Measurements from ENCODE around the gene ZNF813.

The ZNF813 gene

DNA sequence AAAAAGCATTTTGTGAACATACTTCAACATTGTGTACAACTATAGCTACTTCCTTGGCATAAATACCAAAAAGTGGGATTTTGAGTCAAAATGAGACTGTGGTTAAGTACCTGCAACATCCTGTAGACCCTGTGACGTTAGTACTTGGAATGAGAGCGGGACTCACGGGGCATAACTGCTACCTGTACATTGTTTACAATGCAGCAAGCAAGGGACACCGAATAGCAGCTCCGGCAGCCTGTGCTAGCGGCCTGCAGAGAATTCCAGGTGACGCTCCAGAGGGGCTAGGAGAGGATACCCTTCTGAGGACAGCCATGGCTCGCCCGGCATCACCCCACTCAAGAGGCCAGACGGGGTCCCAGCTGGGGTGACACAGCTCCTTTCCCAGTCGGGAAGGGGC is 69.6 kb downstream of the ZNF813 start:
- no peaks in the 10 kb centered on the region for H3K4me1 ChIP-seq (ENCODE audit: control insufficient read depth, low read depth, low read length)
- no peaks in the 10 kb centered on the region for H3K79me1 ChIP-seq (ENCODE audit: low read length)
- H3K56ac ChIP-seq (ENCODE audit: low read length) = peak overlapping the region; percentile 47
- H3K36me3 ChIP-seq (ENCODE audit: control insufficient read depth, insufficient read depth, low read length) = peaks cover 6% of the 10 kb centered on the region
- no peak overlapping the region for H4K5ac ChIP-seq (ENCODE audit: low read length)
- no peak overlapping the region for H3K4me3 ChIP-seq (ENCODE audit: low read length)
- no peak overlapping the region for H3K4ac ChIP-seq (ENCODE audit: low read depth, low read length)
- H2BK15ac ChIP-seq (replicated peaks; ENCODE audit: low read depth) = no peak overlapping the region
- no peak overlapping the region for H3K23ac ChIP-seq (ENCODE audit: low read length)
- no peak overlapping the region for H4K8ac ChIP-seq (ENCODE audit: low read depth, low read length)
- H3K79me2 ChIP-seq (ENCODE audit: control insufficient read depth, insufficient read depth, low read length) = no peaks in the 10 kb centered on the region
- H3K4me2 ChIP-seq (ENCODE audit: low read length) = no peak overlapping the region
- WGBS (ENCODE audit: extremely low coverage, insufficient coverage, low lambda C conversion rate) = no CpG with 5 or more reads among the region's 11 CpGs
- peak overlapping the region; percentile 17 for H3K9ac ChIP-seq (ENCODE audit: low read length)
- no peak overlapping the region for H3K18ac ChIP-seq (ENCODE audit: low read length)
- H2BK5ac ChIP-seq (ENCODE audit: low read length) = no peak overlapping the region
- H3K27ac ChIP-seq (ENCODE audit: low read depth, low read length) = no peak overlapping the region
- H2BK120ac ChIP-seq (ENCODE audit: low read depth, low read length) = no peak overlapping the region
- H2AK5ac ChIP-seq (ENCODE audit: low read length) = no peak overlapping the region
- DNase-seq = no peak
- H3K27me3 ChIP-seq (ENCODE audit: insufficient read depth, low read length, poor library complexity) = no peaks in the 10 kb centered on the region

DNA sequence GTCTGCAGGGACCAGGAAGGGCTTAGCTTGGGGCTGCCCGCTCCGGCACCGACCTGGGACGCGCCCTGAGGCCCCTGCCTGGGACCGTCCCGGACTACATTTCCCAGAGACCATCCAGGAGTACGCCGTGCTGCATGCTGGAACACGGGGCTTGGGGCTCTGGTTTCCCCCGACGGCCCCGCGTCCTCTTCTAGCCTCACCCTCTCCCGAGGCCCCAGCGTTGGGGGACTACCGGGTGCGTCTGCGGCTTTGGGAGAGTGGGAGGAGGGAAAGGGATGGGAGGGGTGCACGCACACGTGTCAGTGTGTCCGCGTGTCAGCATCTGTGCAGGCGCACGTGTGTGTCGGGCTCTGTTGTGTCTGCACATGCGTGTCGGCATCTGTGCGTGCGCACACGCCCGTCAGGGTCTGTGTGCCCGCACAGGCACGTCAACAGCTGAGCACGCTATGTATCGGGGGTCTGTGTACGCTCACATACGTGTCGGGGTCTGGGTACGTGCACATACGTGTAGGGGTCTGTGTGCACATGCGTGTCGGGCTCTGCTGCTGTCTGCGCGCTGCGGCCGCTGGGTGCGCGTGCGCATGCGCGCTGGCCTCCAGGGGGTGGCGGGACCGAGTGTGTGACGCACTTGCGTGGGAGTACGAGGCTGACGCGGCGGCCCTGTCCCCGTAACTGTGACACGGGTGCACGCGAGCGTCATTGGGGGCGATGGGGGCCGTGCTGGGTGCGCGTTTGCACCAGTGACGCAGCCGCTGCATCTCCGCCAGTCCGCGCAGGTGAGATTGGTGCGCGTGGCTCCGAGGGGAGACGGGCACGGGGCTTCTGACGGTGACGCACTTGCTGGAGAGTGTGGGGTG is 70.2 kb downstream of the ZNF813 start, which contains the start of gene ZNF331:
Gene ZNF331 (plus strand): TSS at position 625 of the 857 bp plus-strand sequence. CDS start 31,232 bp downstream, outside the sequence.
- Histone ChIP-seq H3K18ac (ENCODE audit: low read length) (no peak within 1 kb of the TSS), H2BK15ac (replicated peaks; ENCODE audit: low read depth) (no peak within 1 kb of the TSS), H3K23ac (ENCODE audit: low read length) (no peak within 1 kb of the TSS), H3K56ac (ENCODE audit: low read length) (peak within 1 kb of the TSS; percentile 96), H3K9ac (ENCODE audit: low read length) (peak within 1 kb of the TSS; percentile 84), H2AK5ac (ENCODE audit: low read length) (no peak within 1 kb of the TSS), H3K4me2 (ENCODE audit: low read length) (peak within 1 kb of the TSS; percentile 87), H4K8ac (ENCODE audit: low read depth, low read length) (no peak within 1 kb of the TSS), H2BK5ac (ENCODE audit: low read length) (no peak within 1 kb of the TSS), H3K27ac (ENCODE audit: low read depth, low read length) (no peak within 1 kb of the TSS), H3K27me3 (ENCODE audit: insufficient read depth, low read length, poor library complexity) (no peaks in the 10 kb centered on the region), H3K36me3 (ENCODE audit: control insufficient read depth, insufficient read depth, low read length) (peaks cover 6% of the 10 kb centered on the region), H3K4me3 (ENCODE audit: low read length) (peak within 1 kb of the TSS; percentile 72), H4K5ac (ENCODE audit: low read length) (no peak within 1 kb of the TSS), H3K4me1 (ENCODE audit: control insufficient read depth, low read depth, low read length) (no peaks in the 10 kb centered on the region), H3K4ac (ENCODE audit: low read depth, low read length) (no peak within 1 kb of the TSS), H3K79me1 (ENCODE audit: low read length) (no peaks in the 10 kb centered on the region), H3K79me2 (ENCODE audit: control insufficient read depth, insufficient read depth, low read length) (no peaks in the 10 kb centered on the region), H2BK120ac (ENCODE audit: low read depth, low read length) (no peak within 1 kb of the TSS)
- DNase-seq = peak; percentile 79
- no CpG with 5 or more reads among the region's 81 CpGs for WGBS (ENCODE audit: extremely low coverage, insufficient coverage, low lambda C conversion rate)

DNA sequence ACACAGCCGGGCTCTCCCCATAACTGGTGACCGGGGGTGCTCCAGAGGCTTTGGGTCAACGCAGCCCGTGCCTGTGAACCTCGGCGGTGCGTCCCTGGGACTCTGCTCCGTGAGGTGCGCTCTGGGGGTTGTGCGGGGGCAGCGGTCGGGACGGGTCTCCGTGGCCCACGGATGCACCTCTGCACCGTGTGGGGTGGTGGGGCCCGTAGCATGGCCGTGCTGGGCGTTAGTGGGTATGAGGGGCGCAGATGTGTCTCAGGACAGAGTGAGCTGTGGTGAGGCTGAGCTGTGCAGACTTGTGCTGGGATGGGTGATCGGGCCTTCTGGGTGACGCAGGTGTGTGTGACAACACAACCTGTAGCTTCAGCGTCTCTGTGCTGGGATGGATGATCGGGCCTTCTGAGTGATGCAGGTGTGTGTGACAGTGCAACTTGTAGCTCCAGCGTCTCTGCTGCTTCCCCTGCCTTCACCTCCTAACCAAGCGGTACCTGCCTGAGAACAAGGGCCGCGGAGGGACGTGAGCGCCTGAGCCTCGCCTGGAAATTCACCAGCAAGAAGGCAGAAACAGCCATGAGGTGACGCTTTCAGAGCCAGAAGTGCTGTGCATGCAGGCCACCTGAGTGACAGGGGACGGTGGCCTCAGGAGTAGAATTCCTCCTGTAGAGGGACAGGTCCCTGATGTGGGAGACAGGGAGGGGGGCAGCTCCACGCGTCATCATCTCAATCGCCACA is 71.0 kb downstream of the ZNF813 start:
- Histone ChIP-seq H4K5ac (ENCODE audit: low read length) (no peak overlapping the region), H2AK5ac (ENCODE audit: low read length) (no peak overlapping the region), H2BK5ac (ENCODE audit: low read length) (no peak overlapping the region), H3K4me2 (ENCODE audit: low read length) (peak overlapping the region; percentile 32), H3K18ac (ENCODE audit: low read length) (no peak overlapping the region), H3K27ac (ENCODE audit: low read depth, low read length) (no peak overlapping the region), H3K27me3 (ENCODE audit: insufficient read depth, low read length, poor library complexity) (no peaks in the 10 kb centered on the region), H3K79me1 (ENCODE audit: low read length) (no peaks in the 10 kb centered on the region), H3K36me3 (ENCODE audit: control insufficient read depth, insufficient read depth, low read length) (peaks cover 6% of the 10 kb centered on the region), H3K4ac (ENCODE audit: low read depth, low read length) (no peak overlapping the region), H3K56ac (ENCODE audit: low read length) (peak overlapping the region; percentile 96), H3K9ac (ENCODE audit: low read length) (peak overlapping the region; percentile 84), H4K8ac (ENCODE audit: low read depth, low read length) (no peak overlapping the region), H3K23ac (ENCODE audit: low read length) (no peak overlapping the region), H3K79me2 (ENCODE audit: control insufficient read depth, insufficient read depth, low read length) (no peaks in the 10 kb centered on the region), H3K4me1 (ENCODE audit: control insufficient read depth, low read depth, low read length) (no peaks in the 10 kb centered on the region), H3K4me3 (ENCODE audit: low read length) (peak overlapping the region; percentile 72), H2BK120ac (ENCODE audit: low read depth, low read length) (no peak overlapping the region), H2BK15ac (replicated peaks; ENCODE audit: low read depth) (no peak overlapping the region)
- DNase-seq = peak; percentile 22
- no CpG with 5 or more reads among the region's 36 CpGs for WGBS (ENCODE audit: extremely low coverage, insufficient coverage, low lambda C conversion rate)

DNA sequence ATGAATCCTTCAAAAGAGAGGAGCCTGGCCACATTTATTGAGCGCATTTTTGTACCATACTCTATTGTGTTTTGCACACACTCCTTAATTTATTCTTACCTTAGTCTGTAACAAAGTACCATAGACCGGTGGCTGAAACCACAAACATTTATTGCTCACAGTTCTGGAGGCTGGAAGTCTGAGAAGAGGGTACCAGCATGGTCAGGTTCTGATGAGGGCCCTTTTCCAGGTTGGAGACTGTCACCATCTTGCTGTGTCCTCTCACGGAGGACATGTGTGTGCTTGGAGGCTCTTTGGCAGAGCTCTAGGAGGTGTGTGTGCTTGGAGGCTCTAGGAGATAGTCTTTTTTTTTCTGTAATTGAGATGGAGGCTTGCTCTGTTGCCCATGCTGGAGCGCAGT is 72.6 kb downstream of the ZNF813 start:
- Histone ChIP-seq H3K4me1 (ENCODE audit: control insufficient read depth, low read depth, low read length) (no peaks in the 10 kb centered on the region), H2BK120ac (ENCODE audit: low read depth, low read length) (no peak overlapping the region), H2BK15ac (replicated peaks; ENCODE audit: low read depth) (no peak overlapping the region), H3K36me3 (ENCODE audit: control insufficient read depth, insufficient read depth, low read length) (peaks cover 6% of the 10 kb centered on the region), H3K23ac (ENCODE audit: low read length) (no peak overlapping the region), H3K4me2 (ENCODE audit: low read length) (no peak overlapping the region), H3K27ac (ENCODE audit: low read depth, low read length) (no peak overlapping the region), H3K79me2 (ENCODE audit: control insufficient read depth, insufficient read depth, low read length) (no peaks in the 10 kb centered on the region), H2BK5ac (ENCODE audit: low read length) (no peak overlapping the region), H4K8ac (ENCODE audit: low read depth, low read length) (no peak overlapping the region), H3K4me3 (ENCODE audit: low read length) (no peak overlapping the region), H3K4ac (ENCODE audit: low read depth, low read length) (no peak overlapping the region), H4K5ac (ENCODE audit: low read length) (no peak overlapping the region), H3K79me1 (ENCODE audit: low read length) (no peaks in the 10 kb centered on the region), H3K9ac (ENCODE audit: low read length) (no peak overlapping the region), H3K27me3 (ENCODE audit: insufficient read depth, low read length, poor library complexity) (no peaks in the 10 kb centered on the region), H3K56ac (ENCODE audit: low read length) (no peak overlapping the region), H3K18ac (ENCODE audit: low read length) (no peak overlapping the region), H2AK5ac (ENCODE audit: low read length) (no peak overlapping the region)
- no peak for DNase-seq
- no CpG with 5 or more reads among the region's 4 CpGs for WGBS (ENCODE audit: extremely low coverage, insufficient coverage, low lambda C conversion rate)

DNA sequence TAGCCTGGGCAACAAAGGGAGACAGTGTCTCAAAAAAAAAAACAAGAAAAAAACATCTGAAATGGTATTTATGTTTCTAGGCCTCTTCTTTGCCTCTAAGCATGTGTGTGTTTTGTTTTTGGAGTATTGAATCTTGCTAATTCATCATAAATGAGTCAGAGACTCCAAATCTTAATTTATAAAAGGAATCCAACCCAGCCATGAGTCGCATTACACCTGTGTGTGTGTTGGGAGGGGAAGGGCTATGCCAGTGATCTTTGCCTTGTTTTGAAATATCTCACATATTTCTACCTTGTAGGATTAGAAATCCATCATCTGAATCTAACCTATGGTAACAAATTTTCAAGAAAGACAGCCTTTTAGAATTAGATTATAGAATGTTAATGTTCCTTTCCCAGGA is 74.4 kb downstream of the ZNF813 start:
- Histone ChIP-seq H3K27me3 (ENCODE audit: insufficient read depth, low read length, poor library complexity) (no peaks in the 10 kb centered on the region), H3K27ac (ENCODE audit: low read depth, low read length) (no peak overlapping the region), H3K79me1 (ENCODE audit: low read length) (no peaks in the 10 kb centered on the region), H2BK120ac (ENCODE audit: low read depth, low read length) (no peak overlapping the region), H2AK5ac (ENCODE audit: low read length) (no peak overlapping the region), H3K9ac (ENCODE audit: low read length) (no peak overlapping the region), H3K56ac (ENCODE audit: low read length) (no peak overlapping the region), H3K18ac (ENCODE audit: low read length) (no peak overlapping the region), H3K4me2 (ENCODE audit: low read length) (no peak overlapping the region), H2BK15ac (replicated peaks; ENCODE audit: low read depth) (no peak overlapping the region), H3K79me2 (ENCODE audit: control insufficient read depth, insufficient read depth, low read length) (no peaks in the 10 kb centered on the region), H2BK5ac (ENCODE audit: low read length) (no peak overlapping the region), H4K8ac (ENCODE audit: low read depth, low read length) (no peak overlapping the region), H4K5ac (ENCODE audit: low read length) (no peak overlapping the region), H3K36me3 (ENCODE audit: control insufficient read depth, insufficient read depth, low read length) (peaks cover 9% of the 10 kb centered on the region), H3K4me3 (ENCODE audit: low read length) (no peak overlapping the region), H3K4me1 (ENCODE audit: control insufficient read depth, low read depth, low read length) (no peaks in the 10 kb centered on the region), H3K4ac (ENCODE audit: low read depth, low read length) (no peak overlapping the region), H3K23ac (ENCODE audit: low read length) (no peak overlapping the region)
- no CpG with 5 or more reads among the region's 1 CpG for WGBS (ENCODE audit: extremely low coverage, insufficient coverage, low lambda C conversion rate)
- DNase-seq = no peak
